ENCODE data around the gene PTGR2.
"Not testable (repeated sequence)": the region's sequence is repeated elsewhere in the genome, so short reads cannot be mapped to it uniquely, and the experiment has no call there.

Gene PTGR2

DNA sequence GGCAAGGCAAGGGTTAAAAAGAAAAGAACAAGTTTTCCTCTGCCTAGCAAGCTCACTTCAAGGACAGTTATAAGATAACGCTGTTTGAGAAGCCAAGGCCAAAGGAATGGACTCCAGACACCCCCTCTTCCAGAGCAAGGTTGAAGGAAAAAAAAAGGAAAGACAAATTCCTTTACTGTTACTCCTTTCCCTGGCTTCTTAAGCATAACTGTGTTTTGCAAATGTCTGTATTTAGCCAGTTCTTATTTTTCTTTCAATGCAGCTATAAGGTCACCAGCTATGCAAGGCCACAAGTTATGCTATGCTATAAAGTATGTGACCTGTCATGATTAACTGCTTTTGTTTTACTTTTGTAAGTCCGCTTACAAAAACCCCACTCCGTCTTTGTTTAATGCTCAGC, 61.6 kb downstream of the PTGR2 start:
- H3K9ac ChIP-seq (ENCODE audit: insufficient read length): no peak overlapping the region
- no peak overlapping the region for H3K27ac ChIP-seq
- peaks cover 66% of the 10 kb centered on the region for H3K36me3 ChIP-seq (ENCODE audit: insufficient read depth, low read length)
- DNase-seq (ENCODE audit: low read depth, low spot score): no peak
- no peak overlapping the region for H3K4me3 ChIP-seq
- no peaks in the 10 kb centered on the region for H3K9me3 ChIP-seq (ENCODE audit: low read depth, low read length)
- TF ChIP-seq EZH2 (IDR thresholded peaks at IDR 0.05) (no peak), POLR2AphosphoS5 (IDR thresholded peaks at IDR 0.05; ENCODE audit: borderline replicate concordance, low read depth, low read length) (no peak), FOXP2 (optimal IDR thresholded peaks at IDR 0.05; ENCODE audit: control extremely low read depth, extremely low read length, insufficient read depth) (no peak)

DNA sequence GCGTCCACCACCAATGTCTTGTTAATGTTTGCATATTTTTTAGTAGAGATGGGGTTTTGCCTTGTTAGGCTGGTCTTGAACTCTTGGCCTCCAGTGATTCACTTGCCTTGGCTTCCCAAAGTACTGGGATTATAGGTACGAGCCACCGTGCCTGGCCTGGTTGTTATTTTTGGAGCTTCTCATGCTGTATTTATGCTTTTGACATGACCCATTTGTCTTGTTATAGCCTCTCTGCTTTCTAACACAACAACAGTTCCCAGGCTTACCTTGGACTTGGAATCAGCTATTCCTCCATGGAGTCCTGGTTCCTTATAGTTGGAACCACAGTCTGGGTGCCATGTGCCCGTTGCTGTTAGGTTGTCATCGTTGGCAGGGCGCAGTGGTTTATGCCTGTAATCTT, 64.7 kb downstream of the PTGR2 start:
- Histone ChIP-seq H3K9ac (ENCODE audit: insufficient read length) (no peak overlapping the region), H3K27ac (no peak overlapping the region), H3K9me3 (ENCODE audit: low read depth, low read length) (no peaks in the 10 kb centered on the region), H3K4me3 (no peak overlapping the region), H3K36me3 (ENCODE audit: insufficient read depth, low read length) (peaks cover 64% of the 10 kb centered on the region)
- DNase-seq (ENCODE audit: low read depth, low spot score): no peak
- TF ChIP-seq FOXP2 (optimal IDR thresholded peaks at IDR 0.05; ENCODE audit: control extremely low read depth, extremely low read length, insufficient read depth): no peak
- no peak for TF ChIP-seq POLR2AphosphoS5 (IDR thresholded peaks at IDR 0.05; ENCODE audit: borderline replicate concordance, low read depth, low read length)
- TF ChIP-seq EZH2 (IDR thresholded peaks at IDR 0.05): no peak

DNA sequence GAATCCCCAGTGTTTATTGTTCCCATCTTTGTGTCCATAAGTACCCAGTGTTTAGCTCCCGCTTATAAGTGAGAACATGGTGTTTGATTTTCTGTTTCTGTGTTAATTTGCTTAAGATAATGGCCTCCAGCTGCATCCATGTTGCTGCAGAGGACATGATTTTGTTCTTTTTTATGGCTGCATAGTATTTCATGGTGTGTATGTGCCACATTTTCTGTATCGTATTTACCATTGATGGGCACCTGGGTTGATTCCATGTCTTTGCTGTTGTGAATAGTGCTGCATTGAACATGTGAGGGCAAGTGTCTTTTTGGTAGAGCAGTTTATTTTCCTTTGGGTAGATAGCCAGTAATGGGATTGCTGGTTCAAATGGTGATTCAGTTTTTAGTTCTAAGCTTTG, 67.8 kb downstream of the PTGR2 start:
- peaks cover 67% of the 10 kb centered on the region for H3K36me3 ChIP-seq (ENCODE audit: insufficient read depth, low read length)
- H3K9ac ChIP-seq (ENCODE audit: insufficient read length); H3K4me3 ChIP-seq; DNase-seq (ENCODE audit: low read depth, low spot score); H3K27ac ChIP-seq; H3K9me3 ChIP-seq (ENCODE audit: low read depth, low read length): not testable (repeated sequence)

DNA sequence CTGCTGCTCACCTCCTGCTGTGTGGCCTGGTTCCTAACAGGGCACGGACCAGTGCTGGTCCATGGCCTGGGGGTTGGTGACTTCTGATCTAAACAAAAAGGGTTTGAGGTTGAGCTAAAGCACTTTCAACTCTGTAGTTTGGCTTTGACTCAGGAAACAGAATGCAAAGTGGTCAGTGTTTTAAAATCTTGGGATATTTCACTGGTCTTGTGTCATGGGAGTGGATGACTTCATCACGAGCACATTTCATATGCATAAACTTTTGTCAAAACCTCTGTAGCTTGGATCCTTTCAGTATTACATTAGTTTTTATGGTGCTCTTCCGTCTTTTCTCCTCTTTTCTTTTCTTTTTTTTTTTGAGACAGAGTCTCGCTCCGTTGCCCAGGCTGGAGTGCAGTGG, 72.7 kb downstream of the PTGR2 start:
- no peak for DNase-seq (ENCODE audit: low read depth, low spot score)
- Histone ChIP-seq H3K9ac (ENCODE audit: insufficient read length) (no peak overlapping the region), H3K4me3 (no peak overlapping the region), H3K36me3 (ENCODE audit: insufficient read depth, low read length) (peaks cover 94% of the 10 kb centered on the region), H3K9me3 (ENCODE audit: low read depth, low read length) (no peaks in the 10 kb centered on the region), H3K27ac (no peak overlapping the region)
- no peak for TF ChIP-seq FOXP2 (optimal IDR thresholded peaks at IDR 0.05; ENCODE audit: control extremely low read depth, extremely low read length, insufficient read depth)
- TF ChIP-seq POLR2AphosphoS5 (IDR thresholded peaks at IDR 0.05; ENCODE audit: borderline replicate concordance, low read depth, low read length): no peak
- no peak for TF ChIP-seq EZH2 (IDR thresholded peaks at IDR 0.05)

Measured in SK-N-MC (cell line).